GM23338 (cell line): ENCODE results near the gene CYP19A1. TPM values are rescaled to one million over a fixed set of nuclear protein-coding genes. Genes with fewer than 3 reads are reported as not detected.

Source experiments
- ATAC-seq: fragments of 200-7000 bp; cut with Tn5 transposase; 3 replicates; pipeline ENCODE4 v1.9.1; 2020
- DNase-seq: peaks from one replicate; pipeline ENCODE4 v3.0.0-alpha.2; 2015; ENCODE audit warnings: low spot score
- H2AFZ ChIP-seq: fragments of 200-600 bp; sonication (generic); 2 replicates; pipeline ENCODE4 v1.8.0; 2016; ENCODE audit warnings: antibody characterized with exemption, mild to moderate bottlenecking, moderate library complexity
- H3F3A ChIP-seq: fragments of 200-600 bp; sonication (generic); replicated peaks from 2 replicates; pipeline ENCODE4 v1.8.0; 2017; ENCODE audit warnings: antibody characterized with exemption, mixed run types, low read depth
- H3K27ac ChIP-seq: fragments of 200-600 bp; sonication (generic); 2 replicates; pipeline ENCODE4 v1.6.1; 2016; ENCODE audit warnings: low read depth
- H3K27me3 ChIP-seq: fragments of 200-600 bp; sonication (generic); 2 replicates; pipeline ENCODE4 v1.8.0; 2016; ENCODE audit warnings: mild to moderate bottlenecking, mixed run types, moderate library complexity; ENCODE audit not compliant: insufficient read depth
- H3K36me3 ChIP-seq: fragments of 200-600 bp; sonication (generic); 2 replicates; pipeline ENCODE4 v1.8.0; 2016; ENCODE audit warnings: mild to moderate bottlenecking; ENCODE audit not compliant: insufficient read depth
- H3K4me1 ChIP-seq: fragments of 200-600 bp; sonication (generic); 2 replicates; pipeline ENCODE4 v1.8.0; 2016; ENCODE audit warnings: mild to moderate bottlenecking, moderate library complexity; ENCODE audit not compliant: insufficient read depth
- H3K4me2 ChIP-seq: fragments of 200-600 bp; sonication (generic); 2 replicates; pipeline ENCODE4 v1.7.1; 2017; ENCODE audit warnings: mixed run types
- H3K4me3 ChIP-seq: fragments of 200-600 bp; sonication (generic); 2 replicates; pipeline ENCODE4 v1.6.1; 2016; ENCODE audit warnings: mixed run types
- H3K79me2 ChIP-seq: fragments of 200-600 bp; sonication (generic); replicated peaks from 2 replicates; pipeline ENCODE4 v1.8.0; 2017; ENCODE audit warnings: mild to moderate bottlenecking; ENCODE audit not compliant: insufficient read depth
- H3K9me2 ChIP-seq: fragments of 200-600 bp; sonication (generic); 2 replicates; pipeline ENCODE4 v1.8.0; 2017; ENCODE audit not compliant: insufficient read depth
- H4K20me1 ChIP-seq: fragments of 200-600 bp; sonication (generic); replicated peaks from 2 replicates; pipeline ENCODE4 v1.8.0; 2017; ENCODE audit warnings: mild to moderate bottlenecking; ENCODE audit not compliant: insufficient read depth
- H3K27ac Mint-ChIP-seq: 2 replicates; pipeline ENCODE4 v1.8.0; 2020; ENCODE audit warnings: inconsistent platforms, mild to moderate bottlenecking, moderate library complexity, mixed read lengths
- H3K27me3 Mint-ChIP-seq: 3 replicates; pipeline ENCODE4 v1.8.0; 2022; ENCODE audit warnings: low read depth, mild to moderate bottlenecking, moderate library complexity, mixed read lengths, inconsistent platforms; ENCODE audit not compliant: insufficient read depth, poor library complexity
- H3K36me3 Mint-ChIP-seq: 3 replicates; pipeline ENCODE4 v1.8.0; 2021; ENCODE audit warnings: low read depth, mild to moderate bottlenecking, inconsistent platforms, moderate library complexity, mixed read lengths
- H3K4me1 Mint-ChIP-seq: 3 replicates; pipeline ENCODE4 v1.8.0; 2020; ENCODE audit warnings: mild to moderate bottlenecking, inconsistent platforms, mixed read lengths
- H3K4me3 Mint-ChIP-seq: 3 replicates; pipeline ENCODE4 v1.8.0; 2021; ENCODE audit warnings: moderate library complexity, mild to moderate bottlenecking, inconsistent platforms, mixed read lengths
- H3K9me3 Mint-ChIP-seq: 3 replicates; pipeline ENCODE4 v1.8.0; 2020; ENCODE audit warnings: moderate library complexity, mild to moderate bottlenecking, inconsistent platforms, mixed read lengths
- CREB1 ChIP-seq: fragments of 250-450 bp; sonication (Bioruptor Pico); IDR thresholded peaks from 2 replicates; pipeline ENCODE4 v1.5.0; 2020; ENCODE audit warnings: low read depth, mild to moderate bottlenecking, moderate library complexity
- EZH2 ChIP-seq: fragments of 200-600 bp; sonication (generic); IDR thresholded peaks from one replicate; pipeline ENCODE4 v1.8.0; 2017; ENCODE audit warnings: antibody characterized with exemption, mild to moderate bottlenecking, low read depth; ENCODE audit not compliant: unreplicated experiment
- EZH2phosphoT487 ChIP-seq: fragments of 200-600 bp; sonication (generic); IDR thresholded peaks from one replicate; pipeline ENCODE4 v1.8.1; 2018; ENCODE audit warnings: antibody characterized with exemption; ENCODE audit not compliant: unreplicated experiment
- JUNB ChIP-seq: IDR thresholded peaks from one replicate; pipeline ENCODE4 v1.6.1; 2016; ENCODE audit warnings: antibody characterized with exemption; ENCODE audit not compliant: unreplicated experiment
- NANOG ChIP-seq: IDR thresholded peaks from 2 replicates; pipeline ENCODE4 v1.6.1; 2016; ENCODE audit warnings: antibody characterized with exemption, borderline replicate concordance
- POLR2AphosphoS5 ChIP-seq: IDR thresholded peaks from 2 replicates; pipeline ENCODE4 v1.6.1; 2016; ENCODE audit warnings: antibody characterized with exemption, low read depth
- STAT1 ChIP-seq: IDR thresholded peaks from one replicate; pipeline ENCODE4 v1.6.1; 2016; ENCODE audit warnings: antibody characterized with exemption; ENCODE audit not compliant: unreplicated experiment
- ZNF114 ChIP-seq: fragments of 250-450 bp; sonication (Bioruptor Pico); IDR thresholded peaks from 2 replicates; pipeline ENCODE4 v1.5.0; 2020; ENCODE audit warnings: mild to moderate bottlenecking, moderate library complexity
- ZNF331 ChIP-seq: fragments of 250-450 bp; sonication (Bioruptor Pico); IDR thresholded peaks from 2 replicates; pipeline ENCODE4 v1.5.0; 2020; ENCODE audit warnings: low read depth, mild to moderate bottlenecking, moderate library complexity
- polyA plus RNA-seq: library from polyadenylated mRNA; unstranded; fragments of >200 nt; fragmentation: Nextera tagmentation; extraction: Ambion mirVana; gene quantifications from 2 replicates; pipeline ENCODE4 v1.2.1, GENCODE V29; 2016
- total RNA-seq: library from RNA; depleted of rRNA; stranded (reverse); fragments of >200 nt; shearing (Covaris generic); gene quantifications from 2 replicates; pipeline ENCODE4 v1.2.3, GENCODE V29; 2014
- TF ChIP-seq, protein P1 (sequence below): fragments of 250-450 bp; sonication (Bioruptor Pico); IDR thresholded peaks from 2 replicates; pipeline ENCODE4 v1.5.0; 2020; ENCODE audit warnings: mild to moderate bottlenecking, moderate library complexity
- TF ChIP-seq, protein P2 (sequence below): IDR thresholded peaks from one replicate; pipeline ENCODE4 v1.6.1; 2018; ENCODE audit warnings: antibody characterized with exemption; ENCODE audit not compliant: unreplicated experiment
- TF ChIP-seq, protein P3 (sequence below), 2 experiments: fragments of 200-600 bp in 1 of 2; sonication (generic) in 1 of 2; conservative IDR thresholded peaks; 2 replicates each; pipeline versions ENCODE4 v1.5.1 to v1.6.1; 2016 to 2017; ENCODE audit warnings: antibody characterized with exemption in 2 of 2, low read depth in 2 of 2, mild to moderate bottlenecking in 2 of 2, moderate library complexity in 1 of 2
- TF ChIP-seq, protein P4 (sequence below): IDR thresholded peaks from 2 replicates; pipeline ENCODE4 v1.6.1; 2016; ENCODE audit warnings: antibody characterized with exemption

The CYP19A1 gene
- total and polyA plus RNA-seq, 2 experiments from 2014 or later: 0.42 TPM; not detected in 1

DNA sequence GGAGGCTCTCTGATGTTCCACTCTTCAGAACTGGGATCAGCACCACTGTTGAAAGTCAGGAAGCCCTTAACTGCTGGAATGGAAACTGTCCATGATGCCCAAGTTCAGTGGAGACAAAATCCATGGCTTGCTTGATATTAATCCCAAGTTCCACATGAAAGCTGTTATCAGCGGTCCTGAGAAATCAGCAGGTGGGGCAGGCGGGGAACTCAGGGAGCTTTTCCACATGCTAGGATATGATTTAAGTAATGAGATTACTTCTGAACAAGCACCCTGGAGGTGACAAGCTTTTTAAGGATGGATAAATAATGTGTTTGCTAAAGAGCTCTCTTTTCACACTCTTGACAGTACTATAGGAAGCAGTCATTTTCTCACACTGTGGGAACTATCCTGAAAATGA, 82.9 kb downstream of the CYP19A1 start:
- Mint-ChIP-seq H3K9me3 (no peaks in the 10 kb centered on the region), H3K36me3 (no peaks in the 10 kb centered on the region), H3K27me3 (peaks cover 3% of the 10 kb centered on the region), H3K4me1 (no peaks in the 10 kb centered on the region), H3K4me3 (no peak overlapping the region), H3K27ac (no peak overlapping the region)
- no peak for DNase-seq
- H2AFZ ChIP-seq: no peak overlapping the region
- no peak overlapping the region for H3K4me2 ChIP-seq
- H3K4me1 ChIP-seq: no peaks in the 10 kb centered on the region
- H3K79me2 ChIP-seq: no peaks in the 10 kb centered on the region
- H3F3A ChIP-seq: no peaks in the 10 kb centered on the region
- no peak overlapping the region for H3K27ac ChIP-seq
- H4K20me1 ChIP-seq: no peaks in the 10 kb centered on the region
- TF ChIP-seq ZNF114 (CRISPR knock-in tag): no peak
- no peak for TF ChIP-seq ZNF331 (CRISPR knock-in tag)
- TF ChIP-seq STAT1: no peak
- no peak for TF ChIP-seq EZH2phosphoT487
- no peak for TF ChIP-seq POLR2AphosphoS5
- TF ChIP-seq CREB1 (CRISPR knock-in tag): no peak
- TF ChIP-seq NANOG: no peak
- TF ChIP-seq, protein P1, sequence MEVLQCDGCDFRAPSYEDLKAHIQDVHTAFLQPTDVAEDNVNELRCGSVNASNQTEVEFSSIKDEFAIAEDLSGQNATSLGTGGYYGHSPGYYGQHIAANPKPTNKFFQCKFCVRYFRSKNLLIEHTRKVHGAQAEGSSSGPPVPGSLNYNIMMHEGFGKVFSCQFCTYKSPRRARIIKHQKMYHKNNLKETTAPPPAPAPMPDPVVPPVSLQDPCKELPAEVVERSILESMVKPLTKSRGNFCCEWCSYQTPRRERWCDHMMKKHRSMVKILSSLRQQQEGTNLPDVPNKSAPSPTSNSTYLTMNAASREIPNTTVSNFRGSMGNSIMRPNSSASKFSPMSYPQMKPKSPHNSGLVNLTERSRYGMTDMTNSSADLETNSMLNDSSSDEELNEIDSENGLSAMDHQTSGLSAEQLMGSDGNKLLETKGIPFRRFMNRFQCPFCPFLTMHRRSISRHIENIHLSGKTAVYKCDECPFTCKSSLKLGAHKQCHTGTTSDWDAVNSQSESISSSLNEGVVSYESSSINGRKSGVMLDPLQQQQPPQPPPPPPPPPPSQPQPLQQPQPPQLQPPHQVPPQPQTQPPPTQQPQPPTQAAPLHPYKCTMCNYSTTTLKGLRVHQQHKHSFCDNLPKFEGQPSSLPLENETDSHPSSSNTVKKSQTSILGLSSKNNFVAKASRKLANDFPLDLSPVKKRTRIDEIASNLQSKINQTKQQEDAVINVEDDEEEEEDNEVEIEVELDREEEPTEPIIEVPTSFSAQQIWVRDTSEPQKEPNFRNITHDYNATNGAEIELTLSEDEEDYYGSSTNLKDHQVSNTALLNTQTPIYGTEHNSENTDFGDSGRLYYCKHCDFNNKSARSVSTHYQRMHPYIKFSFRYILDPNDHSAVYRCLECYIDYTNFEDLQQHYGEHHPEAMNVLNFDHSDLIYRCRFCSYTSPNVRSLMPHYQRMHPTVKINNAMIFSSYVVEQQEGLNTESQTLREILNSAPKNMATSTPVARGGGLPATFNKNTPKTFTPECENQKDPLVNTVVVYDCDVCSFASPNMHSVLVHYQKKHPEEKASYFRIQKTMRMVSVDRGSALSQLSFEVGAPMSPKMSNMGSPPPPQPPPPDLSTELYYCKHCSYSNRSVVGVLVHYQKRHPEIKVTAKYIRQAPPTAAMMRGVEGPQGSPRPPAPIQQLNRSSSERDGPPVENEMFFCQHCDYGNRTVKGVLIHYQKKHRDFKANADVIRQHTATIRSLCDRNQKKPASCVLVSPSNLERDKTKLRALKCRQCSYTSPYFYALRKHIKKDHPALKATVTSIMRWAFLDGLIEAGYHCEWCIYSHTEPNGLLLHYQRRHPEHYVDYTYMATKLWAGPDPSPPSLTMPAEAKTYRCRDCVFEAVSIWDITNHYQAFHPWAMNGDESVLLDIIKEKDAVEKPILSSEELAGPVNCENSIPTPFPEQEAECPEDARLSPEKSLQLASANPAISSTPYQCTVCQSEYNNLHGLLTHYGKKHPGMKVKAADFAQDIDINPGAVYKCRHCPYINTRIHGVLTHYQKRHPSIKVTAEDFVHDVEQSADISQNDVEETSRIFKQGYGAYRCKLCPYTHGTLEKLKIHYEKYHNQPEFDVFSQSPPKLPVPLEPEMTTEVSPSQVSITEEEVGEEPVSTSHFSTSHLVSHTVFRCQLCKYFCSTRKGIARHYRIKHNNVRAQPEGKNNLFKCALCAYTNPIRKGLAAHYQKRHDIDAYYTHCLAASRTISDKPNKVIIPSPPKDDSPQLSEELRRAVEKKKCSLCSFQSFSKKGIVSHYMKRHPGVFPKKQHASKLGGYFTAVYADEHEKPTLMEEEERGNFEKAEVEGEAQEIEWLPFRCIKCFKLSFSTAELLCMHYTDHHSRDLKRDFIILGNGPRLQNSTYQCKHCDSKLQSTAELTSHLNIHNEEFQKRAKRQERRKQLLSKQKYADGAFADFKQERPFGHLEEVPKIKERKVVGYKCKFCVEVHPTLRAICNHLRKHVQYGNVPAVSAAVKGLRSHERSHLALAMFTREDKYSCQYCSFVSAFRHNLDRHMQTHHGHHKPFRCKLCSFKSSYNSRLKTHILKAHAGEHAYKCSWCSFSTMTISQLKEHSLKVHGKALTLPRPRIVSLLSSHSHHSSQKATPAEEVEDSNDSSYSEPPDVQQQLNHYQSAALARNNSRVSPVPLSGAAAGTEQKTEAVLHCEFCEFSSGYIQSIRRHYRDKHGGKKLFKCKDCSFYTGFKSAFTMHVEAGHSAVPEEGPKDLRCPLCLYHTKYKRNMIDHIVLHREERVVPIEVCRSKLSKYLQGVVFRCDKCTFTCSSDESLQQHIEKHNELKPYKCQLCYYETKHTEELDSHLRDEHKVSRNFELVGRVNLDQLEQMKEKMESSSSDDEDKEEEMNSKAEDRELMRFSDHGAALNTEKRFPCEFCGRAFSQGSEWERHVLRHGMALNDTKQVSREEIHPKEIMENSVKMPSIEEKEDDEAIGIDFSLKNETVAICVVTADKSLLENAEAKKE: no peak
- no peak for TF ChIP-seq EZH2
- TF ChIP-seq, protein P2, sequence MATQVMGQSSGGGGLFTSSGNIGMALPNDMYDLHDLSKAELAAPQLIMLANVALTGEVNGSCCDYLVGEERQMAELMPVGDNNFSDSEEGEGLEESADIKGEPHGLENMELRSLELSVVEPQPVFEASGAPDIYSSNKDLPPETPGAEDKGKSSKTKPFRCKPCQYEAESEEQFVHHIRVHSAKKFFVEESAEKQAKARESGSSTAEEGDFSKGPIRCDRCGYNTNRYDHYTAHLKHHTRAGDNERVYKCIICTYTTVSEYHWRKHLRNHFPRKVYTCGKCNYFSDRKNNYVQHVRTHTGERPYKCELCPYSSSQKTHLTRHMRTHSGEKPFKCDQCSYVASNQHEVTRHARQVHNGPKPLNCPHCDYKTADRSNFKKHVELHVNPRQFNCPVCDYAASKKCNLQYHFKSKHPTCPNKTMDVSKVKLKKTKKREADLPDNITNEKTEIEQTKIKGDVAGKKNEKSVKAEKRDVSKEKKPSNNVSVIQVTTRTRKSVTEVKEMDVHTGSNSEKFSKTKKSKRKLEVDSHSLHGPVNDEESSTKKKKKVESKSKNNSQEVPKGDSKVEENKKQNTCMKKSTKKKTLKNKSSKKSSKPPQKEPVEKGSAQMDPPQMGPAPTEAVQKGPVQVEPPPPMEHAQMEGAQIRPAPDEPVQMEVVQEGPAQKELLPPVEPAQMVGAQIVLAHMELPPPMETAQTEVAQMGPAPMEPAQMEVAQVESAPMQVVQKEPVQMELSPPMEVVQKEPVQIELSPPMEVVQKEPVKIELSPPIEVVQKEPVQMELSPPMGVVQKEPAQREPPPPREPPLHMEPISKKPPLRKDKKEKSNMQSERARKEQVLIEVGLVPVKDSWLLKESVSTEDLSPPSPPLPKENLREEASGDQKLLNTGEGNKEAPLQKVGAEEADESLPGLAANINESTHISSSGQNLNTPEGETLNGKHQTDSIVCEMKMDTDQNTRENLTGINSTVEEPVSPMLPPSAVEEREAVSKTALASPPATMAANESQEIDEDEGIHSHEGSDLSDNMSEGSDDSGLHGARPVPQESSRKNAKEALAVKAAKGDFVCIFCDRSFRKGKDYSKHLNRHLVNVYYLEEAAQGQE: no peak
- TF ChIP-seq JUNB: no peak
- TF ChIP-seq, protein P3, sequence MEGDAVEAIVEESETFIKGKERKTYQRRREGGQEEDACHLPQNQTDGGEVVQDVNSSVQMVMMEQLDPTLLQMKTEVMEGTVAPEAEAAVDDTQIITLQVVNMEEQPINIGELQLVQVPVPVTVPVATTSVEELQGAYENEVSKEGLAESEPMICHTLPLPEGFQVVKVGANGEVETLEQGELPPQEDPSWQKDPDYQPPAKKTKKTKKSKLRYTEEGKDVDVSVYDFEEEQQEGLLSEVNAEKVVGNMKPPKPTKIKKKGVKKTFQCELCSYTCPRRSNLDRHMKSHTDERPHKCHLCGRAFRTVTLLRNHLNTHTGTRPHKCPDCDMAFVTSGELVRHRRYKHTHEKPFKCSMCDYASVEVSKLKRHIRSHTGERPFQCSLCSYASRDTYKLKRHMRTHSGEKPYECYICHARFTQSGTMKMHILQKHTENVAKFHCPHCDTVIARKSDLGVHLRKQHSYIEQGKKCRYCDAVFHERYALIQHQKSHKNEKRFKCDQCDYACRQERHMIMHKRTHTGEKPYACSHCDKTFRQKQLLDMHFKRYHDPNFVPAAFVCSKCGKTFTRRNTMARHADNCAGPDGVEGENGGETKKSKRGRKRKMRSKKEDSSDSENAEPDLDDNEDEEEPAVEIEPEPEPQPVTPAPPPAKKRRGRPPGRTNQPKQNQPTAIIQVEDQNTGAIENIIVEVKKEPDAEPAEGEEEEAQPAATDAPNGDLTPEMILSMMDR (conservative IDR thresholded peaks at IDR 0.05; ENCODE audit: low read depth in 2 of 2): no peak
- TF ChIP-seq, protein P4, sequence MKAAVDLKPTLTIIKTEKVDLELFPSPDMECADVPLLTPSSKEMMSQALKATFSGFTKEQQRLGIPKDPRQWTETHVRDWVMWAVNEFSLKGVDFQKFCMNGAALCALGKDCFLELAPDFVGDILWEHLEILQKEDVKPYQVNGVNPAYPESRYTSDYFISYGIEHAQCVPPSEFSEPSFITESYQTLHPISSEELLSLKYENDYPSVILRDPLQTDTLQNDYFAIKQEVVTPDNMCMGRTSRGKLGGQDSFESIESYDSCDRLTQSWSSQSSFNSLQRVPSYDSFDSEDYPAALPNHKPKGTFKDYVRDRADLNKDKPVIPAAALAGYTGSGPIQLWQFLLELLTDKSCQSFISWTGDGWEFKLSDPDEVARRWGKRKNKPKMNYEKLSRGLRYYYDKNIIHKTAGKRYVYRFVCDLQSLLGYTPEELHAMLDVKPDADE: no peak
- H3K4me3 ChIP-seq: no peak overlapping the region
- ATAC-seq: no peak
- H3K27me3 ChIP-seq: no peaks in the 10 kb centered on the region
- H3K36me3 ChIP-seq: no peaks in the 10 kb centered on the region
- H3K9me2 ChIP-seq: peaks cover 7% of the 10 kb centered on the region; the same call in 1 of the 2 replicates
